Activated CD8-positive, alpha-beta memory T cell treated with anti-CD3 and anti-CD28 coated beads, Interleukin-2, amount 10 ng/mL, durations not matched to agents 7 days and 5 days (primary cell): ENCODE data around the gene UVRAG. TPM values are rescaled to one million over a fixed set of nuclear protein-coding genes. Genes with fewer than 3 reads are reported as not detected.
"Not testable (repeated sequence)": the region's sequence is repeated elsewhere in the genome, so short reads cannot be mapped to it uniquely, and the experiment has no call there.

Experiments
- ATAC-seq: fragments of 150-1000 bp; cut with Tn5 transposase; one replicate; pipeline ENCODE4 v1.10.0; 2021; ENCODE audit warnings: moderate library complexity
- CTCF ChIA-PET: fragments of 350-600 bp; sonication (Branson Sonifier 250); formaldehyde crosslinking; loops from one replicate; lab custom pipeline; 2021; ENCODE audit warnings: antibody characterized with exemption; lab: Charles Lee
- DNase-seq: peaks from one replicate; pipeline ENCODE4 v3.0.0-alpha.2; 2020
- H3K27ac Mint-ChIP-seq: one replicate; pipeline ENCODE4 v1.8.0; 2021; ENCODE audit warnings: mild to moderate bottlenecking, mixed read lengths
- H3K27me3 Mint-ChIP-seq: one replicate; pipeline ENCODE4 v1.8.0; 2021; ENCODE audit warnings: mixed read lengths
- H3K36me3 Mint-ChIP-seq: one replicate; pipeline ENCODE4 v1.8.0; 2021; ENCODE audit warnings: mild to moderate bottlenecking, mixed read lengths
- H3K4me1 Mint-ChIP-seq: one replicate; pipeline ENCODE4 v1.8.0; 2021; ENCODE audit warnings: mixed read lengths
- H3K4me3 Mint-ChIP-seq: one replicate; pipeline ENCODE4 v1.8.0; 2021; ENCODE audit warnings: mild to moderate bottlenecking, moderate library complexity, mixed read lengths
- H3K9me3 Mint-ChIP-seq: one replicate; pipeline ENCODE4 v1.8.0; 2022; ENCODE audit warnings: low read depth, mixed read lengths
- total RNA-seq, 2 experiments: library from RNA; stranded (reverse); gene quantifications; one replicate each; pipeline ENCODE4 v1.2.3, GENCODE V29; 2021

The UVRAG gene
- total RNA-seq, 2 experiments from 2014 or later: 17.4 to 25.5 TPM

GRCh38 chr11:76062733-76063132 is 247.7 kb downstream of the UVRAG start:
- ATAC-seq: no peak
- CTCF ChIA-PET: no interaction called here
- DNase-seq: no peak
- Mint-ChIP-seq H3K36me3 (peaks cover 11% of the 10 kb centered on the region), H3K27me3 (no peaks in the 10 kb centered on the region), H3K4me1 (no peaks in the 10 kb centered on the region), H3K9me3 (no peaks in the 10 kb centered on the region), H3K27ac (no peak overlapping the region), H3K4me3 (no peak overlapping the region)

GRCh38 chr11:76064192-76064591 is 249.2 kb downstream of the UVRAG start:
- Mint-ChIP-seq H3K9me3 (no peaks in the 10 kb centered on the region), H3K4me3 (no peak overlapping the region), H3K4me1 (no peaks in the 10 kb centered on the region), H3K27ac (no peak overlapping the region), H3K27me3 (no peaks in the 10 kb centered on the region), H3K36me3 (peaks cover 16% of the 10 kb centered on the region)
- DNase-seq: no peak
- ATAC-seq: no peak
- CTCF ChIA-PET: interaction anchor here (1.2 kb wide), 1 partner anchor 88 kb away, joined by 5 read pairs; no protein-coding TSS in a partner anchor

DNA sequence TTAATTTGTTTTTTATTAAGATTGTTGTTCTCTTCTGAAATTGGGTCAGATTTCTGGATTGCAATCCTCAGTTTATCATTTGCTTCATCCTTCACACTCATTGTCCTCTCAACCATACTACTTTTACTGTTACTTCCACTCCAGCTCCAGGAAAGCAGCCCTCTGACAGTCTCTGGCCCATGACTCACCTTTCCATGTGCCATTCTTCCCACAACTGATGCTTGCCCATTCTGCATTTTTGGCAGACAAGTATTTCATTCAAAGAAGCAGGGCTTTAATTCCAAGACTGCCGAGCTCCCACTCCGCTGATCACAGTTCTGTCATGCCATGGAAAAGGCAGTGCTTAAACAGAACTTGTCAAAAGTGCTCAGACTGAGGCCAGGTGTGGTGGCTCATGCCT is 252.1 kb downstream of the UVRAG start:
- Mint-ChIP-seq H3K4me3 (no peak overlapping the region), H3K9me3 (no peaks in the 10 kb centered on the region), H3K36me3 (peaks cover 21% of the 10 kb centered on the region), H3K4me1 (no peaks in the 10 kb centered on the region), H3K27ac (no peak overlapping the region), H3K27me3 (no peaks in the 10 kb centered on the region)
- ATAC-seq: no peak
- CTCF ChIA-PET: no interaction called here
- no peak for DNase-seq

DNA sequence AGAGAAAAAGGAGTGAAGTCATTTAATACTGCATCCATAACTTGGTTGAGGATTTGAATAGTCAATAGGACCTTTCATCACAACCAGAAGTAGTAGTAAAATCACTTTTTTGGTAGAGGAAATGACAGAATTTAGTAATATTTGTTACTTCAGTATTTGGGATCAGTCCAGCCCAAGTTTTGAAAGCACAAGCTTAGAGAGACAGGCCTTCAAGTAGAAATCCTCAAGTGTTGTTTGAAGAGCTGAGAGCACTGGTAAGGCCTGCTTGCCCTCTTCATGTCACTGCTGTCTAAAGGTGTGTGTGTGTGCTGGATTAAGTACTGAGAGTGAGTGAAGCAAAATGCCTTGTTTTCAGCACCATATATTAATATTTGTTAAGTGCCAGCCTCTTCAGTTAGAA is 254.0 kb downstream of the UVRAG start:
- Mint-ChIP-seq H3K27me3 (no peaks in the 10 kb centered on the region), H3K27ac (no peak overlapping the region), H3K4me3 (no peak overlapping the region), H3K36me3 (peaks cover 22% of the 10 kb centered on the region), H3K9me3 (no peaks in the 10 kb centered on the region), H3K4me1 (no peaks in the 10 kb centered on the region)
- ATAC-seq: no peak
- CTCF ChIA-PET: no interaction called here
- no peak for DNase-seq

DNA sequence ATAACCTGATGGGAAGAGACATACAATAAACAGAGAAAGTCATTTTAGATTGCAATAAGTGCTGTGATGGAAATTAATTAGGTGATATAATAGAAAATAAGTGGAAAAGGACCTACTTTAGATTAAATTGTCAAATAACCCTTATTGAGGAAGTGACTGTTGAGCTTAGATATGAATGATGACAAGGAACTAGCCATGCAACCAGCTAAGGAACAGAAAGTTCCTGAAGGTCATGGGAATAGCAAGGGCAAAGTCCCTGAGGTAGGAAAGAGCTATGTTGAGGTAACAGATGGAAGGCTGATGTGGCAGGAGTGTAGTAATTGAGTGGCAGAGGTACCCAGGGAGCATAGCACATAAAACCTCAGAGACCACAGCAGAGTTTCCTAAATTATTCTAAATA is 256.1 kb downstream of the UVRAG start:
- CTCF ChIA-PET: no interaction called here
- Mint-ChIP-seq H3K4me3 (no peak overlapping the region), H3K9me3 (peaks cover under 1% of the 10 kb centered on the region), H3K36me3 (peaks cover 28% of the 10 kb centered on the region), H3K27ac (no peak overlapping the region), H3K4me1 (no peaks in the 10 kb centered on the region), H3K27me3 (no peaks in the 10 kb centered on the region)
- DNase-seq (no peak), ATAC-seq (no peak)

DNA sequence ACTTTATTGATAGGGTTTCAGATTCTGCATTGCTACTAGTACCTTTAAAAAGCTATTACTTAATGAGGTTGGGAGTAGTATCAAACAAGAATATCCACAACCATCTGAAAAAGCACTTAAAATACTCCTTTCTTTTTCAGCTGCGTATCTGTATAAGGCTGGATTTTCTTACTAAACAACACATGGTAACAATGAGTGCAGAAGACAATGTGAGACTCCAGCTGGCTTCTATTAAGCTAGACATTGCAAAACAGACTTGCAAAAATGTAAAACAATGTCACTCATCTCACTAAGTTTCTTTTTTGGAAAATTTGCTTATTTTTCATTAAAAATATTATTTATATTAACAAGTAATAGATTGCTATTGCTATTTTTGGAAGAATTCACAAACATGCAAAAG is 258.7 kb downstream of the UVRAG start:
- no peak for DNase-seq
- Mint-ChIP-seq H3K27ac (no peak overlapping the region), H3K4me3 (no peak overlapping the region), H3K36me3 (peaks cover 20% of the 10 kb centered on the region), H3K4me1 (no peaks in the 10 kb centered on the region), H3K27me3 (no peaks in the 10 kb centered on the region), H3K9me3 (peaks cover 2% of the 10 kb centered on the region)
- CTCF ChIA-PET: no interaction called here
- ATAC-seq: no peak

DNA sequence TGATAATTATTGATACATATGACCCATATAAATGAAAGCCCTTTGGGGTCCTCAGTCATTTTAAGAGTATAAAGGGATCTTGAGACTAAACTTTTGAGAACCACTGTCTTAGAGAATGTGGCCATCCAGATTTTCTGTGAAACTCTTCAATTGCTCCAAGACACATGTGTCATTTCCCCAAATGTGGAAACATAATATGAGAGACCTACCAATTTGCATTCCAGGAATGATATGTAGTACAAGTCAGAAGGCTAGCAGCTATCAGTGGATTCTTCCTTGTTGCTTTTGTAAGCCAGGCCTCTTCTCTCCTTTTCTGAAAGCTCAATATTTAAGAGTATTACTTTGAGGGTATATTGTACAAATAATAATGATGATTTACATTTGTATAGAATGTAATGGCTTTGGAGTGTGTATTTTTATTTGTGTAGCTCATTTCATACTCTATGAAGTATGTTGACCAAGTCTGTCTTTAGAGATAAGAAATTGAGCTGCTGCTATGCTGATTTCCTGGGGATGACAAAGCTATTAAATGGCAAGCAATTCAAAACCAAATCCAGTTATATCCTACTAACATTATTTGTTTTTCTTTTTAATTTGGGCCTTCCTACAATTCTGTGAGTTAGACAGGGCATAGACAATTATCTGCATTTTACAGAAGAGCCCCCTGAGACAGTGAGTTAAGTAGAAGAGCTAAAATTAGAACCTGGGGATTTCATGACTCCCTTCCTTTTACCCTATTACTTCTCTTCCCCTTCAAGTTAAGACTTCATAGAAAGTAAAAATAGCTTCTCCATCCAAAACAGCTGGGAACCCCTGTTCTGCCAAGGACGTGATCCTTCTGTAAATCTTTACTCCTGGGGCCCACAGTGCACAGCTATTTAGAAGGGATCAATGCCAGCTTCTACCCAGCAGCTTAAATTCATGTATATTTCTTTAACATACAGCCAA is 259.4 kb downstream of the UVRAG start:
- H3K27ac Mint-ChIP-seq: no peak overlapping the region
- no peak for DNase-seq
- CTCF ChIA-PET: interaction anchor here (1.0 kb wide), 1 partner anchor 39 kb away, joined by 3 read pairs; no protein-coding TSS in a partner anchor
- H3K27me3 Mint-ChIP-seq: no peaks in the 10 kb centered on the region
- H3K9me3 Mint-ChIP-seq: peaks cover 2% of the 10 kb centered on the region
- no peak overlapping the region for H3K4me3 Mint-ChIP-seq
- no peak for ATAC-seq
- peaks cover 17% of the 10 kb centered on the region for H3K36me3 Mint-ChIP-seq
- H3K4me1 Mint-ChIP-seq: no peaks in the 10 kb centered on the region

GRCh38 chr11:76075716-76076115 is 260.7 kb downstream of the UVRAG start:
- DNase-seq (no peak), ATAC-seq (no peak)
- H3K9me3 Mint-ChIP-seq: peaks cover 2% of the 10 kb centered on the region
- CTCF ChIA-PET: no interaction called here
- H3K27me3 Mint-ChIP-seq: no peaks in the 10 kb centered on the region
- no peak overlapping the region for H3K27ac Mint-ChIP-seq
- H3K36me3 Mint-ChIP-seq: peaks cover 13% of the 10 kb centered on the region
- H3K4me1 Mint-ChIP-seq: no peaks in the 10 kb centered on the region
- H3K4me3 Mint-ChIP-seq: no peak overlapping the region

DNA sequence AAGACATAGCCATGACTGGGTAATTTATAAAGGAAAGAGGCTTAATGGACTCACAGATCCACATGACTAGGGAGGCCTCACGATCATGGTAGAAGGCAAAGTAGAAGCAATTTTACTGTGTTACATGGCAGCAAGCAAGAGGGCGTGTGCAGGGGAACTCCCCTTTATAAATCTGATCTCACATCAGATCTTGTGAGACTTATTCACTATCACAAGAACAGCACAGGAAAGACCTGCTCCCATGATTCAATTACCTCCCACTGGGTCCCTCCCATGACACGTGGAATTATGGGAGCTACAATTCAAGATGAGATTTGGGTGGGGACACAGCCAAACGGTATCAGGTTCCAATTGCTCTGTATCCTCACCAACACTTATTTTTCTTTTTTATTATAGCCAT is 261.2 kb downstream of the UVRAG start:
- DNase-seq, H3K27ac Mint-ChIP-seq, ATAC-seq, H3K4me1 Mint-ChIP-seq, CTCF ChIA-PET, H3K9me3 Mint-ChIP-seq, H3K4me3 Mint-ChIP-seq, H3K27me3 Mint-ChIP-seq: not testable (repeated sequence)
- H3K36me3 Mint-ChIP-seq: peaks cover 13% of the 10 kb centered on the region

GRCh38 chr11:76076749-76077148 is 261.7 kb downstream of the UVRAG start:
- Mint-ChIP-seq H3K27me3 (no peaks in the 10 kb centered on the region), H3K36me3 (peaks cover 13% of the 10 kb centered on the region), H3K9me3 (peaks cover 2% of the 10 kb centered on the region), H3K4me1 (no peaks in the 10 kb centered on the region), H3K27ac (no peak overlapping the region), H3K4me3 (no peak overlapping the region)
- ATAC-seq (no peak), DNase-seq (no peak)
- CTCF ChIA-PET: no interaction called here

GRCh38 chr11:76077575-76078150 is 262.7 kb downstream of the UVRAG start:
- Mint-ChIP-seq H3K36me3 (peaks cover 9% of the 10 kb centered on the region), H3K27ac (no peak overlapping the region), H3K4me1 (no peaks in the 10 kb centered on the region), H3K9me3 (peaks cover 2% of the 10 kb centered on the region), H3K4me3 (no peak overlapping the region), H3K27me3 (no peaks in the 10 kb centered on the region)
- ATAC-seq: no peak
- CTCF ChIA-PET: interaction anchor here (0.6 kb wide), 1 partner anchor 827 kb away, joined by 3 read pairs; no protein-coding TSS in a partner anchor
- no peak for DNase-seq

DNA sequence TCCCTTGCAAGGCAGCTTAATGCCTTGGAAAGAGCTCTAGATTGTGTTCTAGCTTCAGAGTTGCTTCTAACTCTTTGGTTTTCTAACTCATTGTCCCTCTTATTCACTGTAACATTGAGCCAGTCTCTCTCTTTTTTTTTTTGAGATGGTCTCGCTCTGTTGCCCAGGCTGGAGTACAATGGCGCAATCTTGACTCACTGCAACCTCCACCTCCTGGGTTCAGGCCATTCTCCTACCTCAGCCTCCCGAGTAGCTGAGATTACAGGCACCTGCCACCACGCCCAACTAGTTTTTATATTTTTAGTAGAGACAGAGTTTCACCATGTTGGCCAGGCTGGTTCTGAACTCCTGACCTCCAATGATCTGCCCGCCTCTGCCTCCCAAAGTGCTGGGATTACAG is 266.1 kb downstream of the UVRAG start:
- H3K36me3 Mint-ChIP-seq, H3K4me1 Mint-ChIP-seq, H3K27ac Mint-ChIP-seq, DNase-seq, ATAC-seq, H3K27me3 Mint-ChIP-seq, H3K9me3 Mint-ChIP-seq, CTCF ChIA-PET, H3K4me3 Mint-ChIP-seq: not testable (repeated sequence)

- CTCF ChIA-PET: no interaction called here
Observed at GRCh38 chr11:76083563-76084451, 268.8 kb downstream of the UVRAG start.

More at GRCh38 chr11:76083563-76084451, 268.8 kb downstream of the UVRAG start:
- Mint-ChIP-seq H3K27ac (no peak overlapping the region), H3K27me3 (no peaks in the 10 kb centered on the region), H3K4me1 (no peaks in the 10 kb centered on the region), H3K4me3 (no peak overlapping the region), H3K36me3 (no peaks in the 10 kb centered on the region), H3K9me3 (no peaks in the 10 kb centered on the region)
- no peak for DNase-seq
- ATAC-seq: no peak
